ENCODE results near the gene DMD.
"Not testable (repeated sequence)": the region's sequence is repeated elsewhere in the genome, so short reads cannot be mapped to it uniquely, and the experiment has no call there.

DMD gene

GRCh38 chrX:33211356-33212260 is at the start of gene DMD:
Gene DMD, minus strand, starts transcription at chrX:33211549. Its CDS starts 237 bp downstream, at chrX:33211312.
- no peak for DNase-seq

- no peak for DNase-seq
Observed at GRCh38 chrX:33252306-33252825, 41.0 kb upstream of the DMD start.

- DNase-seq: no peak
Observed at GRCh38 chrX:33218819-33219218, 7.5 kb upstream of the DMD start.

- no peak for DNase-seq
Observed at GRCh38 chrX:33210156-33210555, 1.2 kb downstream of the DMD start.

- no peak for DNase-seq
Observed at GRCh38 chrX:33207056-33207455, 4.3 kb downstream of the DMD start.

- DNase-seq: no peak
Observed at GRCh38 chrX:33205321-33205720, 6.0 kb downstream of the DMD start.

- DNase-seq: no peak
Observed at GRCh38 chrX:33204889-33205288, 6.5 kb downstream of the DMD start.

GRCh38 chrX:33198561-33199279 is 12.6 kb downstream of the DMD start:
- no peak for DNase-seq

- no peak for DNase-seq
Observed at GRCh38 chrX:33195698-33196097, 15.7 kb downstream of the DMD start.

- DNase-seq: no peak
Observed at GRCh38 chrX:33194876-33195433, 16.4 kb downstream of the DMD start.

GRCh38 chrX:33194289-33194688 is 17.1 kb downstream of the DMD start:
- DNase-seq: no peak

GRCh38 chrX:33190016-33190415 is 21.3 kb downstream of the DMD start:
- no peak for DNase-seq

- no peak for DNase-seq
Observed at GRCh38 chrX:33188881-33189280, 22.5 kb downstream of the DMD start.

GRCh38 chrX:33188286-33188685 is 23.1 kb downstream of the DMD start:
- DNase-seq: no peak

- not testable (repeated sequence) for DNase-seq
Observed at GRCh38 chrX:33184803-33185202, 26.5 kb downstream of the DMD start.

GRCh38 chrX:33183361-33183760 is 28.0 kb downstream of the DMD start:
- no peak for DNase-seq

- no peak for DNase-seq
Observed at GRCh38 chrX:33178690-33179089, 32.7 kb downstream of the DMD start.

- DNase-seq: no peak
Observed at GRCh38 chrX:33178218-33178617, 33.1 kb downstream of the DMD start.

GRCh38 chrX:33175201-33175600 is 36.1 kb downstream of the DMD start:
- DNase-seq: no peak

GRCh38 chrX:33171041-33171440 is 40.3 kb downstream of the DMD start:
- DNase-seq: no peak

GRCh38 chrX:33161829-33162228 is 49.5 kb downstream of the DMD start:
- no peak for DNase-seq

GRCh38 chrX:33160273-33160672 is 51.1 kb downstream of the DMD start:
- no peak for DNase-seq

GRCh38 chrX:33156152-33156726 is 55.1 kb downstream of the DMD start:
- no peak for DNase-seq
